ENCODE results near the gene PPP1R12B. TPM values are rescaled to one million over a fixed set of nuclear protein-coding genes. Genes with fewer than 3 reads are reported as not detected.
"Not testable (repeated sequence)": the region's sequence is repeated elsewhere in the genome, so short reads cannot be mapped to it uniquely, and the experiment has no call there.

PPP1R12B gene
- total and polyA plus RNA-seq, 2 experiments from 2014 or later: 13.2 to 13.8 TPM

DNA sequence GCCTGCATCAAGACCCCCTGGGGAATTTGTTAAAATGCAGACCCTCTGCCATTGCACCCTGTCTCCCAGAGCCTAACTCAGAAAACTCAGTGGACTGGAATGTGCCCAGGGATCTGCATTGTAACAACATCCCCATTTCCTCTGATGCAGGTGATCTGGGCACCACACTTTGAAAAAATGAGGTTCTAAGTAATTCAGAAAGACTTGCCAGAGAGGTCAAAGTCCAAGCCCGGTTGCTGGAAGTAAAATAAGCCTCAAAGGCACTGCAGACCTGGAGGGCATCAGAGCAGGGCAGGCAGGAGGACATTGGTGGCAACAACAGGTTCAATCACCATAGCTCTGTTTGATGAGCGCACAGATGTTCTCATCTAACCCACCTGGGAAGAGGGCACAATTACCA is 271.0 kb downstream of the PPP1R12B start:
- Mint-ChIP-seq H3K27ac (no peak overlapping the region), H3K36me3 (ENCODE audit: low read depth) (no peaks in the 10 kb centered on the region), H3K27me3 (ENCODE audit: insufficient read depth, low read depth, poor library complexity) (peaks cover 9% of the 10 kb centered on the region), H3K9me3 (peaks cover 8% of the 10 kb centered on the region; the same call in 2 of the 3 replicates), H3K4me3 (no peak overlapping the region), H3K4me1 (peaks cover 32% of the 10 kb centered on the region)
- ATAC-seq (no peak), DNase-seq (ENCODE audit: low spot score) (no peak)
- no peak for TF ChIP-seq CREB1 (CRISPR knock-in tag; IDR thresholded peaks at IDR 0.05; ENCODE audit: low read depth)
- no peak for TF ChIP-seq EZH2 (IDR thresholded peaks at IDR 0.05; ENCODE audit: low read depth, unreplicated experiment)
- TF ChIP-seq, protein P1, sequence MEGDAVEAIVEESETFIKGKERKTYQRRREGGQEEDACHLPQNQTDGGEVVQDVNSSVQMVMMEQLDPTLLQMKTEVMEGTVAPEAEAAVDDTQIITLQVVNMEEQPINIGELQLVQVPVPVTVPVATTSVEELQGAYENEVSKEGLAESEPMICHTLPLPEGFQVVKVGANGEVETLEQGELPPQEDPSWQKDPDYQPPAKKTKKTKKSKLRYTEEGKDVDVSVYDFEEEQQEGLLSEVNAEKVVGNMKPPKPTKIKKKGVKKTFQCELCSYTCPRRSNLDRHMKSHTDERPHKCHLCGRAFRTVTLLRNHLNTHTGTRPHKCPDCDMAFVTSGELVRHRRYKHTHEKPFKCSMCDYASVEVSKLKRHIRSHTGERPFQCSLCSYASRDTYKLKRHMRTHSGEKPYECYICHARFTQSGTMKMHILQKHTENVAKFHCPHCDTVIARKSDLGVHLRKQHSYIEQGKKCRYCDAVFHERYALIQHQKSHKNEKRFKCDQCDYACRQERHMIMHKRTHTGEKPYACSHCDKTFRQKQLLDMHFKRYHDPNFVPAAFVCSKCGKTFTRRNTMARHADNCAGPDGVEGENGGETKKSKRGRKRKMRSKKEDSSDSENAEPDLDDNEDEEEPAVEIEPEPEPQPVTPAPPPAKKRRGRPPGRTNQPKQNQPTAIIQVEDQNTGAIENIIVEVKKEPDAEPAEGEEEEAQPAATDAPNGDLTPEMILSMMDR (conservative IDR thresholded peaks at IDR 0.05; ENCODE audit: low read depth in 2 of 2): no peak
- TF ChIP-seq, protein P2, sequence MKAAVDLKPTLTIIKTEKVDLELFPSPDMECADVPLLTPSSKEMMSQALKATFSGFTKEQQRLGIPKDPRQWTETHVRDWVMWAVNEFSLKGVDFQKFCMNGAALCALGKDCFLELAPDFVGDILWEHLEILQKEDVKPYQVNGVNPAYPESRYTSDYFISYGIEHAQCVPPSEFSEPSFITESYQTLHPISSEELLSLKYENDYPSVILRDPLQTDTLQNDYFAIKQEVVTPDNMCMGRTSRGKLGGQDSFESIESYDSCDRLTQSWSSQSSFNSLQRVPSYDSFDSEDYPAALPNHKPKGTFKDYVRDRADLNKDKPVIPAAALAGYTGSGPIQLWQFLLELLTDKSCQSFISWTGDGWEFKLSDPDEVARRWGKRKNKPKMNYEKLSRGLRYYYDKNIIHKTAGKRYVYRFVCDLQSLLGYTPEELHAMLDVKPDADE (IDR thresholded peaks at IDR 0.05): no peak
- TF ChIP-seq, protein P3, sequence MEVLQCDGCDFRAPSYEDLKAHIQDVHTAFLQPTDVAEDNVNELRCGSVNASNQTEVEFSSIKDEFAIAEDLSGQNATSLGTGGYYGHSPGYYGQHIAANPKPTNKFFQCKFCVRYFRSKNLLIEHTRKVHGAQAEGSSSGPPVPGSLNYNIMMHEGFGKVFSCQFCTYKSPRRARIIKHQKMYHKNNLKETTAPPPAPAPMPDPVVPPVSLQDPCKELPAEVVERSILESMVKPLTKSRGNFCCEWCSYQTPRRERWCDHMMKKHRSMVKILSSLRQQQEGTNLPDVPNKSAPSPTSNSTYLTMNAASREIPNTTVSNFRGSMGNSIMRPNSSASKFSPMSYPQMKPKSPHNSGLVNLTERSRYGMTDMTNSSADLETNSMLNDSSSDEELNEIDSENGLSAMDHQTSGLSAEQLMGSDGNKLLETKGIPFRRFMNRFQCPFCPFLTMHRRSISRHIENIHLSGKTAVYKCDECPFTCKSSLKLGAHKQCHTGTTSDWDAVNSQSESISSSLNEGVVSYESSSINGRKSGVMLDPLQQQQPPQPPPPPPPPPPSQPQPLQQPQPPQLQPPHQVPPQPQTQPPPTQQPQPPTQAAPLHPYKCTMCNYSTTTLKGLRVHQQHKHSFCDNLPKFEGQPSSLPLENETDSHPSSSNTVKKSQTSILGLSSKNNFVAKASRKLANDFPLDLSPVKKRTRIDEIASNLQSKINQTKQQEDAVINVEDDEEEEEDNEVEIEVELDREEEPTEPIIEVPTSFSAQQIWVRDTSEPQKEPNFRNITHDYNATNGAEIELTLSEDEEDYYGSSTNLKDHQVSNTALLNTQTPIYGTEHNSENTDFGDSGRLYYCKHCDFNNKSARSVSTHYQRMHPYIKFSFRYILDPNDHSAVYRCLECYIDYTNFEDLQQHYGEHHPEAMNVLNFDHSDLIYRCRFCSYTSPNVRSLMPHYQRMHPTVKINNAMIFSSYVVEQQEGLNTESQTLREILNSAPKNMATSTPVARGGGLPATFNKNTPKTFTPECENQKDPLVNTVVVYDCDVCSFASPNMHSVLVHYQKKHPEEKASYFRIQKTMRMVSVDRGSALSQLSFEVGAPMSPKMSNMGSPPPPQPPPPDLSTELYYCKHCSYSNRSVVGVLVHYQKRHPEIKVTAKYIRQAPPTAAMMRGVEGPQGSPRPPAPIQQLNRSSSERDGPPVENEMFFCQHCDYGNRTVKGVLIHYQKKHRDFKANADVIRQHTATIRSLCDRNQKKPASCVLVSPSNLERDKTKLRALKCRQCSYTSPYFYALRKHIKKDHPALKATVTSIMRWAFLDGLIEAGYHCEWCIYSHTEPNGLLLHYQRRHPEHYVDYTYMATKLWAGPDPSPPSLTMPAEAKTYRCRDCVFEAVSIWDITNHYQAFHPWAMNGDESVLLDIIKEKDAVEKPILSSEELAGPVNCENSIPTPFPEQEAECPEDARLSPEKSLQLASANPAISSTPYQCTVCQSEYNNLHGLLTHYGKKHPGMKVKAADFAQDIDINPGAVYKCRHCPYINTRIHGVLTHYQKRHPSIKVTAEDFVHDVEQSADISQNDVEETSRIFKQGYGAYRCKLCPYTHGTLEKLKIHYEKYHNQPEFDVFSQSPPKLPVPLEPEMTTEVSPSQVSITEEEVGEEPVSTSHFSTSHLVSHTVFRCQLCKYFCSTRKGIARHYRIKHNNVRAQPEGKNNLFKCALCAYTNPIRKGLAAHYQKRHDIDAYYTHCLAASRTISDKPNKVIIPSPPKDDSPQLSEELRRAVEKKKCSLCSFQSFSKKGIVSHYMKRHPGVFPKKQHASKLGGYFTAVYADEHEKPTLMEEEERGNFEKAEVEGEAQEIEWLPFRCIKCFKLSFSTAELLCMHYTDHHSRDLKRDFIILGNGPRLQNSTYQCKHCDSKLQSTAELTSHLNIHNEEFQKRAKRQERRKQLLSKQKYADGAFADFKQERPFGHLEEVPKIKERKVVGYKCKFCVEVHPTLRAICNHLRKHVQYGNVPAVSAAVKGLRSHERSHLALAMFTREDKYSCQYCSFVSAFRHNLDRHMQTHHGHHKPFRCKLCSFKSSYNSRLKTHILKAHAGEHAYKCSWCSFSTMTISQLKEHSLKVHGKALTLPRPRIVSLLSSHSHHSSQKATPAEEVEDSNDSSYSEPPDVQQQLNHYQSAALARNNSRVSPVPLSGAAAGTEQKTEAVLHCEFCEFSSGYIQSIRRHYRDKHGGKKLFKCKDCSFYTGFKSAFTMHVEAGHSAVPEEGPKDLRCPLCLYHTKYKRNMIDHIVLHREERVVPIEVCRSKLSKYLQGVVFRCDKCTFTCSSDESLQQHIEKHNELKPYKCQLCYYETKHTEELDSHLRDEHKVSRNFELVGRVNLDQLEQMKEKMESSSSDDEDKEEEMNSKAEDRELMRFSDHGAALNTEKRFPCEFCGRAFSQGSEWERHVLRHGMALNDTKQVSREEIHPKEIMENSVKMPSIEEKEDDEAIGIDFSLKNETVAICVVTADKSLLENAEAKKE (CRISPR knock-in tag; IDR thresholded peaks at IDR 0.05): no peak
- Histone ChIP-seq H3K27me3 (ENCODE audit: insufficient read depth) (no peaks in the 10 kb centered on the region), H3K4me3 (no peak overlapping the region), H3K9me2 (ENCODE audit: insufficient read depth) (no peaks in the 10 kb centered on the region), H3F3A (replicated peaks; ENCODE audit: low read depth) (0 out of 2 replicates have a peak, but pooled peaks cover 1% of the 10 kb centered on the region), H3K27ac (ENCODE audit: low read depth) (no peak overlapping the region), H2AFZ (no peak overlapping the region), H3K36me3 (ENCODE audit: insufficient read depth) (no peaks in the 10 kb centered on the region), H4K20me1 (replicated peaks; ENCODE audit: insufficient read depth) (no peaks in the 10 kb centered on the region), H3K4me1 (ENCODE audit: insufficient read depth) (no peaks in the 10 kb centered on the region), H3K4me2 (no peak overlapping the region), H3K79me2 (replicated peaks; ENCODE audit: insufficient read depth) (no peaks in the 10 kb centered on the region)

DNA sequence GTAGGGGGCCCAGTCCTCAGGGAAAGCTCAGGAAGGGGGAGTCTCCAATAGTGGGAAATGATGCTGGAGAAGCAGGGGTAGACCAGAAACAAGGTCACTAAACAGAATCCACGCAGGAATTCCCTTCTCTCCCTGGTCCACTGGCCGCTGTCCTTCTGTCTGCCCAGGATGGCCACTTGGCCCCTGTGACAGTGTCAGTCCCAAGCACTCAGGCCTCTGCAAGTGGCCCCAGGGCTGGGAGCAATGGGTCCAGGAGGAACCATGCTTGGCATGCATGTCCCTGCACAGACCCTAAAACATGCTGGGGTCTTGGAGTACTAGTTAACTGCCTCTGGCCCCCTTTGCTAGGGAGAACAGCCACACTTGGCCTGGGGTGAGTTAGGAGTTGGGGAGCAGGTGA is 271.5 kb downstream of the PPP1R12B start:
- not testable (repeated sequence) for H4K20me1 ChIP-seq (replicated peaks; ENCODE audit: insufficient read depth); H2AFZ ChIP-seq; H3K36me3 ChIP-seq (ENCODE audit: insufficient read depth); H3K27ac ChIP-seq (ENCODE audit: low read depth); H3F3A ChIP-seq (replicated peaks; ENCODE audit: low read depth); H3K4me3 Mint-ChIP-seq; H3K4me1 ChIP-seq (ENCODE audit: insufficient read depth); ATAC-seq; H3K4me2 ChIP-seq; H3K27me3 Mint-ChIP-seq (ENCODE audit: insufficient read depth, low read depth, poor library complexity); H3K27me3 ChIP-seq (ENCODE audit: insufficient read depth); H3K9me2 ChIP-seq (ENCODE audit: insufficient read depth); H3K79me2 ChIP-seq (replicated peaks; ENCODE audit: insufficient read depth); H3K27ac Mint-ChIP-seq; H3K9me3 Mint-ChIP-seq; H3K4me3 ChIP-seq; DNase-seq (ENCODE audit: low spot score); H3K36me3 Mint-ChIP-seq (ENCODE audit: low read depth)
- H3K4me1 Mint-ChIP-seq: peaks cover 30% of the 10 kb centered on the region
